ENCODE measurements around the gene KBTBD7. TPM values are rescaled to one million over a fixed set of nuclear protein-coding genes. Genes with fewer than 3 reads are reported as not detected.

KBTBD7 gene
- total and polyA plus RNA-seq, 2 of the 13 experiments (the other 11 are each of a cell fraction or from before 2014, with no cell fraction given) = 3.6 to 9.0 TPM

- TF ChIP-seq ZNF296 (CRISPR knock-in tag; conservative IDR thresholded peaks at IDR 0.05) (peak; percentile 22; the same call in 1 of the 2 replicates), ERF (CRISPR knock-in tag; IDR thresholded peaks at IDR 0.05) (0 out of 2 replicates have a peak, but pooled peaks have one; percentile 58), ATAD3A (CRISPR knock-in tag; IDR thresholded peaks at IDR 0.05) (no peak), KDM3A (CRISPR knock-in tag; IDR thresholded peaks at IDR 0.05; ENCODE audit: low read depth) (peak; percentile 90; the same call in 1 of the 2 replicates), ZBTB43 (CRISPR knock-in tag; conservative IDR thresholded peaks at IDR 0.05) (0 out of 2 replicates have a peak, but pooled peaks have one; percentile 29)
These were observed at the start of gene KBTBD7 (continued) for GRCh38 chr13:41193919-41194824.

- H3K27ac ChIP-seq (ENCODE audit: extremely low read length, insufficient read depth, low read length) = no peak overlapping the region
- H2AFZ ChIP-seq (ENCODE audit: low read length) = no peak overlapping the region
- no peak overlapping the region for H3K4me3 ChIP-seq (replicated peaks in 1 of 3; ENCODE audit: insufficient read depth in 1 of 3, low read depth in 2 of 3, low read length in 3 of 3)
- BruUV-seq (replicated peaks) = no TSS peak
- no peaks in the 10 kb centered on the region for H3K79me2 ChIP-seq (ENCODE audit: insufficient read depth, low read length)
- H3K4me2 ChIP-seq (ENCODE audit: low read depth, low read length) = no peak overlapping the region
- H3K9me3 ChIP-seq (ENCODE audit: low read length) = no peaks in the 10 kb centered on the region
- DNase-seq (ENCODE audit: low spot score) (no peak), FAIRE-seq (no peak), ATAC-seq (no peak)
- intact Hi-C loops (cut with micrococcal nuclease; ENCODE audit: unreplicated experiment) (no loop called here), in situ Hi-C loops (cut with HindIII; ENCODE audit: extremely low pct_ligation_motif_present, low pct_unique_long_range_greater_than_20kb) (no loop called here)
- H3K4me1 ChIP-seq (ENCODE audit: insufficient read depth, low read length) = no peaks in the 10 kb centered on the region
- no peaks in the 10 kb centered on the region for H3K27me3 ChIP-seq (ENCODE audit: control insufficient read depth in 1 of 2, insufficient read depth in 2 of 2, low read length in 2 of 2)
- WGBS (ENCODE audit: low lambda C conversion rate) = 98% methylated on average over 4 of the region's 4 CpGs
- no peak overlapping the region for H3K9ac ChIP-seq (ENCODE audit: insufficient read depth, low read depth, low read length)
- ChIA-PET CTCF (ENCODE audit: low intra/inter-chr PET ratio, low total read pairs) (no interaction called here), POLR2A (no interaction called here)
- peaks cover 1 to 10% of the 10 kb centered on the region in 2 experiments; a peak in 2 of 5 replicates for H3K36me3 ChIP-seq (replicated peaks in 1 of 2; ENCODE audit: control insufficient read depth in 1 of 2, insufficient read depth in 2 of 2, low read length in 2 of 2)
- H4K20me1 ChIP-seq (ENCODE audit: insufficient read depth, low read length) = no peaks in the 10 kb centered on the region
- no peak for TF ChIP-seq EEA1 (CRISPR knock-in tag; IDR thresholded peaks at IDR 0.05; ENCODE audit: borderline replicate concordance)
- TF ChIP-seq ZNF607 (CRISPR knock-in tag; IDR thresholded peaks at IDR 0.05; ENCODE audit: borderline replicate concordance) = no peak
- no peak for TF ChIP-seq FOSL2 (CRISPR knock-in tag; IDR thresholded peaks at IDR 0.05)
- no peak for TF ChIP-seq TCF12 (IDR thresholded peaks at IDR 0.05)
- TF ChIP-seq TCF12 (CRISPR knock-in tag; IDR thresholded peaks at IDR 0.05) = no peak
- TF ChIP-seq ZNF335 (CRISPR knock-in tag; IDR thresholded peaks at IDR 0.05) = no peak
- TF ChIP-seq KDM5B (CRISPR knock-in tag; IDR thresholded peaks at IDR 0.05; ENCODE audit: borderline replicate concordance) = no peak
- no peak for TF ChIP-seq PAWR (CRISPR knock-in tag; IDR thresholded peaks at IDR 0.05; ENCODE audit: borderline replicate concordance)
- no peak for TF ChIP-seq ZNF275 (CRISPR knock-in tag; IDR thresholded peaks at IDR 0.05; ENCODE audit: borderline replicate concordance)
- TF ChIP-seq YEATS2 (CRISPR knock-in tag; IDR thresholded peaks at IDR 0.05; ENCODE audit: borderline replicate concordance) = no peak
- no peak for TF ChIP-seq CAMTA2 (CRISPR knock-in tag; IDR thresholded peaks at IDR 0.05; ENCODE audit: borderline replicate concordance)
- TF ChIP-seq HNF1B (CRISPR knock-in tag; IDR thresholded peaks at IDR 0.05) = no peak
- no peak for TF ChIP-seq KAT2B (IDR thresholded peaks at IDR 0.05; ENCODE audit: borderline replicate concordance, low read depth, low read length)
These were observed 47.3 kb upstream of the KBTBD7 start for GRCh38 chr13:41241626-41242025.
